Lower leg skin (tissue), 3 donors: Measurements from ENCODE around the gene TPM3.

ENCODE experiments used
- CTCF ChIP-seq, 3 donors: fragments of 450-650 bp; IDR thresholded peaks; one replicate each; pipeline ENCODE4 v1.5.1; 2016; ENCODE audit warnings: antibody characterized with exemption in 3 of 3, mild to moderate bottlenecking in 3 of 3, moderate library complexity in 2 of 3
- POLR2A ChIP-seq, 2 donors: fragments of 450-650 bp; IDR thresholded peaks; one replicate each; pipeline ENCODE4 v1.6.1; 2016 to 2017; ENCODE audit warnings: antibody characterized with exemption in 2 of 2, mild to moderate bottlenecking in 1 of 2, moderate library complexity in 1 of 2

- TF ChIP-seq CTCF (IDR thresholded peaks at IDR 0.05) (no peak), POLR2A (IDR thresholded peaks at IDR 0.05) (no peak)
Observed at GRCh38 chr1:154225370-154225769, 33.5 kb upstream of the TPM3 start.
